ENCODE results near the gene CXCR4. TPM values are rescaled to one million over a fixed set of nuclear protein-coding genes. Genes with fewer than 3 reads are reported as not detected.

Gene CXCR4
- total RNA-seq, 1 donor: not detected

DNA sequence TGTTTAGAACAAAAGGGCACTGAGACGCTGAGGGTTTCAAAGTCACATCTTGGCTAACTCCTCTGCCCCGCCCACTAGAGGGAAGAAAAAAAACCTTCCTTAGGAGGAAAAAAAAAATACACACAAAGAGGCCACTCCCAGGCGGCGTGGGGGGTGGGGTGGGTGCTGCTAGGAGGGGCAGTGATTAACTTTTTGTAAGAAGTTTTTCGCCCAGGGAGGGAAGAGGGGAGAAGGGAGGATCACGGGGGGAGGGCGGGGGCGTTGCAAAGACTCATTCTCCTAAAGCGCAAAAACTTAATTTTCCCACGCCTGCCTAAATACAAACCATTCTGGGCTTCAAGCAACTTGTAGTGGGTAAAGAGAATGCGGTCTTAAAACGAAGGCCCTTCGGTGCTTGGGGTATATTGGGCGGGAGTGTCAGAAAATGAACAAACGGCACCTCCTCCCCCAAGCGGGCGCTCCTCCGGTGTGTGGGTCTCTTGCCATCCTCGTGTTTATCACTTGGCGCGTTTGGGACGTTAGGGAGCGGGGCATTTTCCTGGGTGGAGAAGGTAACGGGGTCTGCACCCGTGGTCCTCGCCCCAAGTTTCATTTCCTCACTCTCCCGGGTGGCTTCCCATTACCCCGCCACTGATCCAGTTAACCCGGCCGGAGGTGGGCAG, 1.7 kb downstream of the CXCR4 start:
- TF ChIP-seq, protein P1, sequence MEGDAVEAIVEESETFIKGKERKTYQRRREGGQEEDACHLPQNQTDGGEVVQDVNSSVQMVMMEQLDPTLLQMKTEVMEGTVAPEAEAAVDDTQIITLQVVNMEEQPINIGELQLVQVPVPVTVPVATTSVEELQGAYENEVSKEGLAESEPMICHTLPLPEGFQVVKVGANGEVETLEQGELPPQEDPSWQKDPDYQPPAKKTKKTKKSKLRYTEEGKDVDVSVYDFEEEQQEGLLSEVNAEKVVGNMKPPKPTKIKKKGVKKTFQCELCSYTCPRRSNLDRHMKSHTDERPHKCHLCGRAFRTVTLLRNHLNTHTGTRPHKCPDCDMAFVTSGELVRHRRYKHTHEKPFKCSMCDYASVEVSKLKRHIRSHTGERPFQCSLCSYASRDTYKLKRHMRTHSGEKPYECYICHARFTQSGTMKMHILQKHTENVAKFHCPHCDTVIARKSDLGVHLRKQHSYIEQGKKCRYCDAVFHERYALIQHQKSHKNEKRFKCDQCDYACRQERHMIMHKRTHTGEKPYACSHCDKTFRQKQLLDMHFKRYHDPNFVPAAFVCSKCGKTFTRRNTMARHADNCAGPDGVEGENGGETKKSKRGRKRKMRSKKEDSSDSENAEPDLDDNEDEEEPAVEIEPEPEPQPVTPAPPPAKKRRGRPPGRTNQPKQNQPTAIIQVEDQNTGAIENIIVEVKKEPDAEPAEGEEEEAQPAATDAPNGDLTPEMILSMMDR (IDR thresholded peaks at IDR 0.05; ENCODE audit: insufficient read depth, low read depth, low read length): no peak
- no peak overlapping the region for H3K4me3 ChIP-seq (ENCODE audit: low read depth, low read length)

GRCh38 chr2:136115183-136115761, 2.7 kb downstream of the CXCR4 start:
- H3K4me3 ChIP-seq (ENCODE audit: low read depth, low read length): no peak overlapping the region
- TF ChIP-seq, protein P1 (IDR thresholded peaks at IDR 0.05; ENCODE audit: insufficient read depth, low read depth, low read length): no peak
- DNase-seq (ENCODE audit: low read depth): no peak

More for the DNA sequence above, 1.7 kb downstream of the CXCR4 start:
- no peak for DNase-seq (ENCODE audit: low read depth)

DNA sequence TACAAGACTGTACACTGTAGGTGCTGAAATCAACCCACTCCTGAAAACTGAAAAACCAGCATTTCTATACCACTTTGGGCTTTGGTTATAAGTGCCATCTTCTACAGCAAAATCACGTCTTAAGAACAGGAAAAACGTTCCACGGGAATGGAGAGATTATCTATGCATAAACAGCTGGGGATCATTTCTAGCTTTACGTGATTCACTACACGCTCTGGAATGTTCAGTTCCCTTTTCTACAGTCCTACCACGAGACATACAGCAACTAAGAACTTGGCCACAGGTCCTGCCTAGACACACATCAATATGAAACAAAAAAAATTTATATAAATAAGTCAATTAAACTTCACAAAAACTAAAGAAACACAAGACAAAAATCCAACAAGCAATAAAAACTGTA, 3.6 kb downstream of the CXCR4 start:
- TF ChIP-seq, protein P1 (IDR thresholded peaks at IDR 0.05; ENCODE audit: insufficient read depth, low read depth, low read length): no peak
- no peak overlapping the region for H3K4me3 ChIP-seq (ENCODE audit: low read depth, low read length)
- DNase-seq (ENCODE audit: low read depth): peak; percentile 13

GRCh38 chr2:136113209-136113971, 4.6 kb downstream of the CXCR4 start:
- no peak for DNase-seq (ENCODE audit: low read depth)
- no peak overlapping the region for H3K4me3 ChIP-seq (ENCODE audit: low read depth, low read length)
- TF ChIP-seq, protein P1 (IDR thresholded peaks at IDR 0.05; ENCODE audit: insufficient read depth, low read depth, low read length): no peak

- DNase-seq (ENCODE audit: low read depth): no peak
- TF ChIP-seq, protein P1 (IDR thresholded peaks at IDR 0.05; ENCODE audit: insufficient read depth, low read depth, low read length): no peak
- no peak overlapping the region for H3K4me3 ChIP-seq (ENCODE audit: low read depth, low read length)
These were observed 5.4 kb downstream of the CXCR4 start for GRCh38 chr2:136112317-136113208.

GRCh38 chr2:136111711-136112110, 6.2 kb downstream of the CXCR4 start:
- no peak for DNase-seq (ENCODE audit: low read depth)
- TF ChIP-seq, protein P1 (IDR thresholded peaks at IDR 0.05; ENCODE audit: insufficient read depth, low read depth, low read length): no peak
- no peak overlapping the region for H3K4me3 ChIP-seq (ENCODE audit: low read depth, low read length)
